PC-3 (cell line): ENCODE data around the gene PLPP3. TPM values are rescaled to one million over a fixed set of nuclear protein-coding genes. Genes with fewer than 3 reads are reported as not detected.

Experiments used
- ATAC-seq: fragments of 200-7000 bp; cut with Tn5 transposase; 2 replicates; pipeline ENCODE4 v1.9.1; 2020; ENCODE audit warnings: mild to moderate bottlenecking, moderate library complexity
- BruUV-seq: library from RNA; stranded (reverse); fragments of 400-500 nt; replicated peaks from 2 replicates; lab custom pipeline; 2021; lab: Mats Ljungman, UMichigan
- CTCF ChIA-PET: fragments of 300-600 bp; sonication (Branson Sonifier 250); formaldehyde crosslinking; loops from one replicate; lab custom pipeline; 2022; ENCODE audit warnings: antibody characterized with exemption; lab: Charles Lee
- POLR2A ChIA-PET: fragments of 300-600 bp; sonication (Branson Sonifier 250); formaldehyde crosslinking; loops from one replicate; lab custom pipeline; 2022; ENCODE audit warnings: antibody characterized with exemption; ENCODE audit not compliant: unreplicated experiment; lab: Charles Lee
- DNase-seq: peaks from one replicate; pipeline ENCODE4 v3.0.0-alpha.2; 2015
- H2AFZ ChIP-seq: fragments of 300-600 bp; sonication (generic); 2 replicates; pipeline ENCODE4 v1.6.0; 2016; ENCODE audit warnings: antibody characterized with exemption, low read length
- H3F3A ChIP-seq: fragments of 300-600 bp; sonication (generic); one replicate; pipeline ENCODE4 v1.6.0; 2017; ENCODE audit warnings: antibody characterized with exemption, low read length, control low read depth, mild to moderate bottlenecking; ENCODE audit not compliant: unreplicated experiment
- H3K27ac ChIP-seq: fragments of 300-600 bp; sonication (generic); 2 replicates; pipeline ENCODE4 v1.5.1; 2016; ENCODE audit warnings: mild to moderate bottlenecking, low read length
- H3K27me3 ChIP-seq: fragments of 300-600 bp; sonication (generic); 2 replicates; pipeline ENCODE4 v1.6.1; 2016; ENCODE audit warnings: low read length, mixed read lengths
- H3K36me3 ChIP-seq: fragments of 300-600 bp; sonication (generic); 2 replicates; pipeline ENCODE4 v1.6.1; 2016; ENCODE audit warnings: low read depth, mixed run types, low read length, mixed read lengths
- H3K4me1 ChIP-seq: fragments of 300-600 bp; sonication (generic); 2 replicates; pipeline ENCODE4 v1.5.1; 2016; ENCODE audit warnings: low read length; ENCODE audit not compliant: insufficient read depth
- H3K4me2 ChIP-seq: fragments of 300-600 bp; sonication (generic); 2 replicates; pipeline ENCODE4 v1.6.0; 2016; ENCODE audit warnings: low read length
- H3K4me3 ChIP-seq: fragments of 300-600 bp; sonication (generic); 2 replicates; pipeline ENCODE4 v1.5.1; 2016; ENCODE audit warnings: mild to moderate bottlenecking, low read length, mixed read lengths
- H3K79me2 ChIP-seq: fragments of 300-600 bp; sonication (generic); 2 replicates; pipeline ENCODE4 v1.6.1; 2017; ENCODE audit warnings: low read length, mixed read lengths
- H3K9ac ChIP-seq: fragments of 300-600 bp; sonication (generic); 2 replicates; pipeline ENCODE4 v1.6.0; 2016; ENCODE audit warnings: mild to moderate bottlenecking, low read length
- H3K9me2 ChIP-seq: fragments of 300-600 bp; sonication (generic); replicated peaks from 2 replicates; pipeline ENCODE4 v1.6.1; 2016; ENCODE audit warnings: mixed run types, low read length, mixed read lengths
- H3K9me3 ChIP-seq: fragments of 300-600 bp; sonication (generic); 2 replicates; pipeline ENCODE4 v1.6.1; 2016; ENCODE audit warnings: low read length, mixed read lengths
- H4K20me1 ChIP-seq: fragments of 300-600 bp; sonication (generic); 2 replicates; pipeline ENCODE4 v1.6.1; 2016; ENCODE audit warnings: low read length, mixed read lengths
- CTCF ChIP-seq: fragments of 300-600 bp; sonication (generic); conservative IDR thresholded peaks from 2 replicates; pipeline ENCODE4 v1.5.1; 2017; ENCODE audit warnings: antibody characterized with exemption, low read depth, mild to moderate bottlenecking, low read length
- EZH2 ChIP-seq: fragments of 300-600 bp; sonication (generic); IDR thresholded peaks from one replicate; pipeline ENCODE4 v1.6.1; 2017; ENCODE audit warnings: antibody characterized with exemption, mild to moderate bottlenecking, low read length; ENCODE audit not compliant: unreplicated experiment
- EZH2phosphoT487 ChIP-seq: fragments of 300-600 bp; sonication (generic); IDR thresholded peaks from 2 replicates; pipeline ENCODE4 v1.6.1; 2018; ENCODE audit warnings: mild to moderate bottlenecking, antibody characterized with exemption, low read length, borderline replicate concordance
- intact Hi-C: fragments of 100-400 bp; cut with micrococcal nuclease; formaldehyde crosslinking; loops from 2 replicates; pipeline ENCODE4 v1.9.0; 2023
- total RNA-seq: library from RNA; depleted of rRNA; stranded (reverse); fragments of >200 nt; gene quantifications from 2 replicates; pipeline ENCODE4 v1.2.3, GENCODE V29; 2014

Gene PLPP3
- total RNA-seq, 1 experiment from 2014 or later = 41.0 TPM

- CTCF ChIA-PET = no interaction called here
- POLR2A ChIA-PET = no interaction called here
- Histone ChIP-seq H4K20me1 (no peaks in the 10 kb centered on the region), H3K36me3 (no peaks in the 10 kb centered on the region), H3K9ac (no peak overlapping the region), H2AFZ (no peak overlapping the region), H3K79me2 (no peaks in the 10 kb centered on the region), H3K9me2 (no peaks in the 10 kb centered on the region), H3K4me3 (no peak overlapping the region), H3K9me3 (no peaks in the 10 kb centered on the region), H3K4me2 (peak overlapping the region; percentile 33; the same call in 1 of the 2 replicates), H3F3A (no peaks in the 10 kb centered on the region), H3K4me1 (peaks cover 35% of the 10 kb centered on the region), H3K27me3 (no peaks in the 10 kb centered on the region), H3K27ac (peak overlapping the region; percentile 40)
- TF ChIP-seq EZH2phosphoT487 (no peak), CTCF (no peak), EZH2 (no peak)
- intact Hi-C loops = loop anchor here (5.0 kb wide), 2 partner anchors 96 to 104 kb away; partner anchors contain the start of gene PLPP3
- BruUV-seq = no TSS peak
- DNase-seq (peak; percentile 73), ATAC-seq (peak; percentile 66)
These were observed 105.6 kb downstream of the PLPP3 start for GRCh38 chr1:56473582-56474270.

- Histone ChIP-seq H3K4me2 (no peak overlapping the region), H3K36me3 (no peaks in the 10 kb centered on the region), H3F3A (no peaks in the 10 kb centered on the region), H3K9ac (no peak overlapping the region), H4K20me1 (no peaks in the 10 kb centered on the region), H3K4me1 (peaks cover 35% of the 10 kb centered on the region), H3K27ac (no peak overlapping the region), H3K4me3 (no peak overlapping the region), H3K79me2 (no peaks in the 10 kb centered on the region), H3K9me2 (no peaks in the 10 kb centered on the region), H3K9me3 (no peaks in the 10 kb centered on the region), H3K27me3 (no peaks in the 10 kb centered on the region), H2AFZ (no peak overlapping the region)
- intact Hi-C loops = loop anchor here (5.0 kb wide), 2 partner anchors 96 to 104 kb away; partner anchors contain the start of gene PLPP3
- POLR2A ChIA-PET = no interaction called here
- BruUV-seq = no TSS peak
- ATAC-seq (no peak), DNase-seq (no peak)
- no peak for TF ChIP-seq EZH2phosphoT487
- no peak for TF ChIP-seq CTCF
- TF ChIP-seq EZH2 = no peak
- CTCF ChIA-PET = no interaction called here
These were observed 106.5 kb downstream of the PLPP3 start for GRCh38 chr1:56472860-56473259.
